ENCODE data around the gene IRGQ. TPM values are rescaled to one million over a fixed set of nuclear protein-coding genes. Genes with fewer than 3 reads are reported as not detected.

The IRGQ gene
- total and polyA plus RNA-seq, 2 experiments from 2014 or later: 8.4 to 49.6 TPM

- Histone ChIP-seq H3K79me2 (replicated peaks; ENCODE audit: insufficient read depth) (no peaks in the 10 kb centered on the region), H3K4me3 (no peak overlapping the region), H3K36me3 (ENCODE audit: insufficient read depth) (peaks cover 17% of the 10 kb centered on the region), H3K9me2 (ENCODE audit: insufficient read depth) (0 out of 2 replicates have a peak, but pooled peaks cover 3% of the 10 kb centered on the region), H3K27me3 (ENCODE audit: insufficient read depth) (no peaks in the 10 kb centered on the region), H3K27ac (ENCODE audit: low read depth) (no peak overlapping the region), H3K4me2 (no peak overlapping the region), H4K20me1 (replicated peaks; ENCODE audit: insufficient read depth) (no peaks in the 10 kb centered on the region; the same call in 1 of the 2 replicates), H2AFZ (no peak overlapping the region), H3K4me1 (ENCODE audit: insufficient read depth) (no peaks in the 10 kb centered on the region), H3F3A (replicated peaks; ENCODE audit: low read depth) (no peaks in the 10 kb centered on the region)
- H3K9me3 Mint-ChIP-seq: peaks cover 21% of the 10 kb centered on the region
- H3K36me3 Mint-ChIP-seq (ENCODE audit: low read depth): peaks cover 76% of the 10 kb centered on the region
- peaks cover 3% of the 10 kb centered on the region for H3K27me3 Mint-ChIP-seq (ENCODE audit: insufficient read depth, low read depth, poor library complexity)
- ATAC-seq (no peak), DNase-seq (ENCODE audit: low spot score) (no peak)
- TF ChIP-seq JUNB (IDR thresholded peaks at IDR 0.05; ENCODE audit: unreplicated experiment) (no peak), ZNF331 (CRISPR knock-in tag; IDR thresholded peaks at IDR 0.05; ENCODE audit: low read depth) (no peak)
- H3K4me1 Mint-ChIP-seq: peaks cover 4% of the 10 kb centered on the region
- no peak overlapping the region for H3K27ac Mint-ChIP-seq
- H3K4me3 Mint-ChIP-seq: no peak overlapping the region
Observed at GRCh38 chr19:43540381-43540780, 55.6 kb downstream of the IRGQ start.

GRCh38 chr19:43538922-43539321, 57.0 kb downstream of the IRGQ start:
- Mint-ChIP-seq H3K27ac (no peak overlapping the region), H3K4me3 (no peak overlapping the region; the same call in 2 of the 3 replicates), H3K36me3 (ENCODE audit: low read depth) (peaks cover 62% of the 10 kb centered on the region), H3K9me3 (peaks cover 21% of the 10 kb centered on the region), H3K27me3 (ENCODE audit: insufficient read depth, low read depth, poor library complexity) (peaks cover 3% of the 10 kb centered on the region), H3K4me1 (peaks cover 10% of the 10 kb centered on the region)
- ATAC-seq: no peak
- Histone ChIP-seq H3K4me3 (no peak overlapping the region), H2AFZ (no peak overlapping the region), H3F3A (replicated peaks; ENCODE audit: low read depth) (peaks cover 5% of the 10 kb centered on the region; the same call in 1 of the 2 replicates), H3K36me3 (ENCODE audit: insufficient read depth) (peaks cover 17% of the 10 kb centered on the region), H3K27me3 (ENCODE audit: insufficient read depth) (no peaks in the 10 kb centered on the region), H4K20me1 (replicated peaks; ENCODE audit: insufficient read depth) (no peaks in the 10 kb centered on the region; the same call in none of the 2 replicates), H3K79me2 (replicated peaks; ENCODE audit: insufficient read depth) (no peaks in the 10 kb centered on the region), H3K9me2 (ENCODE audit: insufficient read depth) (0 out of 2 replicates have a peak, but pooled peaks cover 3% of the 10 kb centered on the region), H3K4me1 (ENCODE audit: insufficient read depth) (peaks cover 6% of the 10 kb centered on the region; the same call in 1 of the 2 replicates), H3K4me2 (no peak overlapping the region), H3K27ac (ENCODE audit: low read depth) (no peak overlapping the region)
- no peak for DNase-seq (ENCODE audit: low spot score)
- TF ChIP-seq CREB1 (CRISPR knock-in tag; IDR thresholded peaks at IDR 0.05; ENCODE audit: low read depth) (no peak), REST (IDR thresholded peaks at IDR 0.05; ENCODE audit: unreplicated experiment) (no peak), POLR2AphosphoS5 (IDR thresholded peaks at IDR 0.05; ENCODE audit: low read depth) (no peak), STAT1 (IDR thresholded peaks at IDR 0.05; ENCODE audit: unreplicated experiment) (no peak), ZNF331 (CRISPR knock-in tag; IDR thresholded peaks at IDR 0.05; ENCODE audit: low read depth) (no peak), ZNF114 (CRISPR knock-in tag; IDR thresholded peaks at IDR 0.05) (no peak), ZNF462 (CRISPR knock-in tag; IDR thresholded peaks at IDR 0.05) (no peak), EZH2phosphoT487 (IDR thresholded peaks at IDR 0.05; ENCODE audit: unreplicated experiment) (no peak), NANOG (IDR thresholded peaks at IDR 0.05; ENCODE audit: borderline replicate concordance) (no peak), JUNB (IDR thresholded peaks at IDR 0.05; ENCODE audit: unreplicated experiment) (no peak), CTCF (conservative IDR thresholded peaks at IDR 0.05; ENCODE audit: low read depth in 2 of 2) (no peak)
